Measurements from ENCODE around the gene LMCD1.

Gene LMCD1

GRCh38 chr3:8538223-8538622 lies 36.6 kb downstream of the LMCD1 start:
- Histone ChIP-seq H3K9ac (no peak overlapping the region), H3K79me2 (no peaks in the 10 kb centered on the region), H3K27me3 (ENCODE audit: control insufficient read depth, insufficient read depth, low read length) (no peaks in the 10 kb centered on the region), H3K4me1 (no peaks in the 10 kb centered on the region), H2AFZ (no peak overlapping the region), H3K4me2 (ENCODE audit: low read length) (no peak overlapping the region), H3K4me3 (ENCODE audit: low read depth, low read length) (no peak overlapping the region), H3K36me3 (ENCODE audit: control insufficient read depth, insufficient read depth, low read length) (no peaks in the 10 kb centered on the region), H3K27ac (no peak overlapping the region), H3K9me3 (ENCODE audit: control insufficient read depth, low read length) (no peaks in the 10 kb centered on the region)
- TF ChIP-seq CTCF (IDR thresholded peaks at IDR 0.05) = no peak

GRCh38 chr3:8538913-8539312 lies 37.3 kb downstream of the LMCD1 start:
- no peaks in the 10 kb centered on the region for H3K36me3 ChIP-seq (ENCODE audit: control insufficient read depth, insufficient read depth, low read length)
- H3K9me3 ChIP-seq (ENCODE audit: control insufficient read depth, low read length) = no peaks in the 10 kb centered on the region
- no peak overlapping the region for H3K4me3 ChIP-seq (ENCODE audit: low read depth, low read length)
- no peak overlapping the region for H3K4me2 ChIP-seq (ENCODE audit: low read length)
- H2AFZ ChIP-seq = no peak overlapping the region
- no peak for TF ChIP-seq CTCF (IDR thresholded peaks at IDR 0.05)
- H3K4me1 ChIP-seq = no peaks in the 10 kb centered on the region
- no peaks in the 10 kb centered on the region for H3K27me3 ChIP-seq (ENCODE audit: control insufficient read depth, insufficient read depth, low read length)
- H3K27ac ChIP-seq = no peak overlapping the region
- no peaks in the 10 kb centered on the region for H3K79me2 ChIP-seq
- no peak overlapping the region for H3K9ac ChIP-seq

GRCh38 chr3:8539419-8539818 lies 37.8 kb downstream of the LMCD1 start:
- no peak overlapping the region for H2AFZ ChIP-seq
- H3K9ac ChIP-seq = no peak overlapping the region
- no peaks in the 10 kb centered on the region for H3K9me3 ChIP-seq (ENCODE audit: control insufficient read depth, low read length)
- no peak overlapping the region for H3K27ac ChIP-seq
- no peak overlapping the region for H3K4me2 ChIP-seq (ENCODE audit: low read length)
- TF ChIP-seq CTCF (IDR thresholded peaks at IDR 0.05) = no peak
- H3K4me3 ChIP-seq (ENCODE audit: low read depth, low read length) = no peak overlapping the region
- H3K36me3 ChIP-seq (ENCODE audit: control insufficient read depth, insufficient read depth, low read length) = no peaks in the 10 kb centered on the region
- H3K79me2 ChIP-seq = no peaks in the 10 kb centered on the region
- no peaks in the 10 kb centered on the region for H3K4me1 ChIP-seq
- H3K27me3 ChIP-seq (ENCODE audit: control insufficient read depth, insufficient read depth, low read length) = no peaks in the 10 kb centered on the region

GRCh38 chr3:8540456-8540855 lies 38.8 kb downstream of the LMCD1 start:
- H3K27me3 ChIP-seq (ENCODE audit: control insufficient read depth, insufficient read depth, low read length) = no peaks in the 10 kb centered on the region
- H2AFZ ChIP-seq = no peak overlapping the region
- H3K4me2 ChIP-seq (ENCODE audit: low read length) = no peak overlapping the region
- no peak overlapping the region for H3K4me3 ChIP-seq (ENCODE audit: low read depth, low read length)
- no peaks in the 10 kb centered on the region for H3K79me2 ChIP-seq
- H3K36me3 ChIP-seq (ENCODE audit: control insufficient read depth, insufficient read depth, low read length) = no peaks in the 10 kb centered on the region
- no peaks in the 10 kb centered on the region for H3K4me1 ChIP-seq
- TF ChIP-seq CTCF (IDR thresholded peaks at IDR 0.05) = no peak
- H3K27ac ChIP-seq = no peak overlapping the region
- H3K9me3 ChIP-seq (ENCODE audit: control insufficient read depth, low read length) = no peaks in the 10 kb centered on the region
- H3K9ac ChIP-seq = no peak overlapping the region

GRCh38 chr3:8541486-8541885 lies 39.9 kb downstream of the LMCD1 start:
- H3K4me2 ChIP-seq (ENCODE audit: low read length) = no peak overlapping the region
- TF ChIP-seq CTCF (IDR thresholded peaks at IDR 0.05) = no peak
- no peak overlapping the region for H2AFZ ChIP-seq
- no peak overlapping the region for H3K9ac ChIP-seq
- H3K27me3 ChIP-seq (ENCODE audit: control insufficient read depth, insufficient read depth, low read length) = no peaks in the 10 kb centered on the region
- no peaks in the 10 kb centered on the region for H3K4me1 ChIP-seq
- no peak overlapping the region for H3K4me3 ChIP-seq (ENCODE audit: low read depth, low read length)
- H3K79me2 ChIP-seq = no peaks in the 10 kb centered on the region
- H3K9me3 ChIP-seq (ENCODE audit: control insufficient read depth, low read length) = no peaks in the 10 kb centered on the region
- H3K27ac ChIP-seq = no peak overlapping the region
- H3K36me3 ChIP-seq (ENCODE audit: control insufficient read depth, insufficient read depth, low read length) = no peaks in the 10 kb centered on the region
